ENCODE measurements around the gene SESN2. TPM values are rescaled to one million over a fixed set of nuclear protein-coding genes. Genes with fewer than 3 reads are reported as not detected.

SESN2 gene
- 1 to 10 TPM; 5.7 to 6.4 TPM for total RNA-seq
- polyA plus RNA-seq, result 1 to 10 TPM; 3.5 to 7.6 TPM

- peak within 1 kb of the TSS; percentile 77 to 90 (median 82) for H3K4me3 Mint-ChIP-seq
- Histone ChIP-seq H3K27ac (ENCODE audit: low read depth, low read length) (peak within 1 kb of the TSS; percentile 67), H3K36me3 (ENCODE audit: insufficient read depth, low read length) (no peaks in the 10 kb centered on the region), H3K4me1 (ENCODE audit: insufficient read depth, low read length) (peaks cover 59% of the 10 kb centered on the region), H3K4me3 (ENCODE audit: low read length in 2 of 2) (peak within 1 kb of the TSS; percentile 69 to 82), H3K27me3 (ENCODE audit: insufficient read depth, low read length) (no peaks in the 10 kb centered on the region), H3K9me3 (ENCODE audit: control insufficient read depth in 1 of 2, low read length in 2 of 2) (no peaks in the 10 kb centered on the region)
- no peaks in the 10 kb centered on the region for H3K27me3 Mint-ChIP-seq
- H3K36me3 Mint-ChIP-seq, result no peaks in the 10 kb centered on the region
- intact Hi-C loops (cut with micrococcal nuclease), result loop anchor here (1.0 kb wide), 4 partner anchors 11 to 322 kb away; partner anchors contain the start of gene DNAJC8
- POLR2A ChIA-PET (ENCODE audit: partially characterized antibody), result interaction anchor here (0.5 to 14.4 kb wide), 14 partner anchors 11 to 923 kb away, joined by 3 to 179 read pairs (median 3); partner anchors contain the start of genes ATP5IF1, MED18, PHACTR4 and RNU11
- peaks cover 29 to 58% (median 43%) of the 10 kb centered on the region in 4 donors for H3K4me1 Mint-ChIP-seq
- CTCF ChIA-PET (ENCODE audit: partially characterized antibody), result interaction anchor here (5.0 kb wide), 1 partner anchor 11 kb away, joined by 45 read pairs; no protein-coding TSS in a partner anchor
- no peaks in the 10 kb centered on the region for H3K9me3 Mint-ChIP-seq
- peak; percentile 99 for DNase-seq
- H3K27ac Mint-ChIP-seq, result peak within 1 kb of the TSS; percentile 72 to 88 (median 84)
Measured at GRCh38 chr1:28259252-28259933, at the start of gene SESN2. Gene SESN2, plus strand, starts transcription at chr1:28259518. Its CDS starts 330 bp downstream, at chr1:28259848.

- Histone ChIP-seq H3K36me3 (ENCODE audit: insufficient read depth, low read length) (peaks cover 35% of the 10 kb centered on the region), H3K27me3 (ENCODE audit: insufficient read depth, low read length) (no peaks in the 10 kb centered on the region), H3K4me3 (ENCODE audit: low read length in 2 of 2) (no peak overlapping the region), H3K4me1 (ENCODE audit: insufficient read depth, low read length) (no peaks in the 10 kb centered on the region), H3K27ac (ENCODE audit: low read depth, low read length) (no peak overlapping the region), H3K9me3 (ENCODE audit: control insufficient read depth in 1 of 2, low read length in 2 of 2) (no peaks in the 10 kb centered on the region)
- Mint-ChIP-seq H3K27me3 (no peaks in the 10 kb centered on the region), H3K36me3 (peaks cover 16 to 58% of the 10 kb centered on the region in 2 donors), H3K4me1 (peaks cover 8 to 10% (median 9%) of the 10 kb centered on the region in 4 donors), H3K27ac (peak overlapping the region in 4 of 7 donors; percentile 20 to 52 (median 36)), H3K9me3 (peaks cover 0 to 1% (median 0%) of the 10 kb centered on the region in 8 donors), H3K4me3 (no peak overlapping the region)
- POLR2A ChIA-PET (ENCODE audit: partially characterized antibody), result interaction anchor here (1.3 to 2.0 kb wide), 4 partner anchors 10 to 379 kb away, joined by 3 to 12 read pairs (median 6); partner anchors contain the start of gene PPP1R8
- no peak for DNase-seq
- intact Hi-C loops (cut with micrococcal nuclease), result loop anchor here (1.0 to 2.0 kb wide), 2 partner anchors 118 to 351 kb away; no protein-coding TSS in a partner anchor
- CTCF ChIA-PET (ENCODE audit: partially characterized antibody), result interaction anchor here (0.6 to 6.3 kb wide), 12 partner anchors 8 to 352 kb away, joined by 3 to 90 read pairs (median 4); partner anchors contain the start of gene EYA3
Measured at GRCh38 chr1:28209700-28210099, 49.6 kb upstream of the SESN2 start.

GRCh38 chr1:28213315-28213714 lies 46.0 kb upstream of the SESN2 start:
- no peaks in the 10 kb centered on the region for H3K27me3 ChIP-seq (ENCODE audit: insufficient read depth, low read length)
- H3K36me3 ChIP-seq (ENCODE audit: insufficient read depth, low read length), result peaks cover 24% of the 10 kb centered on the region
- H3K9me3 Mint-ChIP-seq, result peaks cover 0 to under 1% (median 0%) of the 10 kb centered on the region in 8 donors
- peak overlapping the region in 1 of 7 donors; percentile 41 for H3K27ac Mint-ChIP-seq
- peaks cover 7 to 52% of the 10 kb centered on the region in 2 donors for H3K36me3 Mint-ChIP-seq
- H3K4me3 ChIP-seq (ENCODE audit: low read length in 2 of 2), result no peak overlapping the region
- ChIA-PET POLR2A (ENCODE audit: partially characterized antibody) (interaction anchor here (1.0 kb wide), 1 partner anchor 14 kb away, joined by 3 read pairs; no protein-coding TSS in a partner anchor), CTCF (ENCODE audit: partially characterized antibody) (interaction anchor here (1.0 to 3.3 kb wide), 2 partner anchors 21 to 122 kb away, joined by 3 to 20 read pairs; no protein-coding TSS in a partner anchor)
- intact Hi-C loops (cut with micrococcal nuclease), result no loop called here
- H3K4me1 ChIP-seq (ENCODE audit: insufficient read depth, low read length), result no peaks in the 10 kb centered on the region
- no peaks in the 10 kb centered on the region for H3K27me3 Mint-ChIP-seq
- H3K27ac ChIP-seq (ENCODE audit: low read depth, low read length), result no peak overlapping the region
- DNase-seq, result no peak
- H3K4me1 Mint-ChIP-seq, result peaks cover 8 to 11% (median 9%) of the 10 kb centered on the region in 4 donors
- no peaks in the 10 kb centered on the region for H3K9me3 ChIP-seq (ENCODE audit: control insufficient read depth in 1 of 2, low read length in 2 of 2)
- H3K4me3 Mint-ChIP-seq, result no peak overlapping the region

- Mint-ChIP-seq H3K27me3 (no peaks in the 10 kb centered on the region), H3K4me1 (peaks cover 12 to 34% (median 21%) of the 10 kb centered on the region in 4 donors), H3K36me3 (peaks cover 25 to 44% of the 10 kb centered on the region in 2 donors), H3K9me3 (no peaks in the 10 kb centered on the region), H3K27ac (peak overlapping the region in 1 of 7 donors; percentile 23), H3K4me3 (peak overlapping the region in 1 of 8 donors; percentile 31)
- Histone ChIP-seq H3K36me3 (ENCODE audit: insufficient read depth, low read length) (peaks cover 24% of the 10 kb centered on the region), H3K27ac (ENCODE audit: low read depth, low read length) (no peak overlapping the region), H3K4me1 (ENCODE audit: insufficient read depth, low read length) (peaks cover 28% of the 10 kb centered on the region), H3K27me3 (ENCODE audit: insufficient read depth, low read length) (no peaks in the 10 kb centered on the region), H3K4me3 (ENCODE audit: low read length in 2 of 2) (no peak overlapping the region), H3K9me3 (ENCODE audit: control insufficient read depth in 1 of 2, low read length in 2 of 2) (no peaks in the 10 kb centered on the region)
- no peak for DNase-seq
- CTCF ChIA-PET (ENCODE audit: partially characterized antibody), result no interaction called here
- intact Hi-C loops (cut with micrococcal nuclease), result no loop called here
- POLR2A ChIA-PET (ENCODE audit: partially characterized antibody), result interaction anchor here (0.6 kb wide), 1 partner anchor 20 kb away, joined by 3 read pairs; no protein-coding TSS in a partner anchor
Measured at GRCh38 chr1:28229089-28229488, 30.2 kb upstream of the SESN2 start.

- DNase-seq, result no peak
- Mint-ChIP-seq H3K4me3 (peak overlapping the region in 2 of 8 donors; percentile 39 to 47), H3K27ac (peak overlapping the region in 2 of 7 donors; percentile 16 to 81), H3K27me3 (no peaks in the 10 kb centered on the region), H3K9me3 (no peaks in the 10 kb centered on the region), H3K36me3 (peaks cover 23 to 40% of the 10 kb centered on the region in 2 donors), H3K4me1 (peaks cover 12 to 38% (median 21%) of the 10 kb centered on the region in 4 donors)
- ChIA-PET POLR2A (ENCODE audit: partially characterized antibody) (no interaction called here), CTCF (ENCODE audit: partially characterized antibody) (interaction anchor here (1.5 kb wide), 1 partner anchor 21 kb away, joined by 6 read pairs; no protein-coding TSS in a partner anchor)
- no peaks in the 10 kb centered on the region for H3K27me3 ChIP-seq (ENCODE audit: insufficient read depth, low read length)
- H3K27ac ChIP-seq (ENCODE audit: low read depth, low read length), result no peak overlapping the region
- intact Hi-C loops (cut with micrococcal nuclease), result no loop called here
- H3K9me3 ChIP-seq (ENCODE audit: control insufficient read depth in 1 of 2, low read length in 2 of 2), result no peaks in the 10 kb centered on the region
- H3K4me1 ChIP-seq (ENCODE audit: insufficient read depth, low read length), result peaks cover 29% of the 10 kb centered on the region
- peaks cover 23% of the 10 kb centered on the region for H3K36me3 ChIP-seq (ENCODE audit: insufficient read depth, low read length)
- no peak overlapping the region for H3K4me3 ChIP-seq (ENCODE audit: low read length in 2 of 2)
Measured at GRCh38 chr1:28229996-28230395, 29.3 kb upstream of the SESN2 start.

- peaks cover 49% of the 10 kb centered on the region for H3K4me1 ChIP-seq (ENCODE audit: insufficient read depth, low read length)
- Mint-ChIP-seq H3K4me1 (peaks cover 12 to 38% (median 19%) of the 10 kb centered on the region in 4 donors), H3K4me3 (peak within 1 kb of the TSS; percentile 98 to 100 (median 100)), H3K36me3 (peaks cover 11 to 22% of the 10 kb centered on the region in 2 donors), H3K27me3 (no peaks in the 10 kb centered on the region), H3K9me3 (no peaks in the 10 kb centered on the region), H3K27ac (peak within 1 kb of the TSS; percentile 91 to 100 (median 100))
- H3K4me3 ChIP-seq (ENCODE audit: low read length in 2 of 2), result peak within 1 kb of the TSS; percentile 19 to 96
- ChIA-PET CTCF (ENCODE audit: partially characterized antibody) (interaction anchor here (6.6 kb wide), 1 partner anchor 15 kb away, joined by 67 read pairs; no protein-coding TSS in a partner anchor), POLR2A (ENCODE audit: partially characterized antibody) (interaction anchor here (0.7 to 8.5 kb wide), 7 partner anchors 14 to 416 kb away, joined by 3 to 197 read pairs (median 6); partner anchors contain the start of genes MED18, RNU11 and SESN2)
- DNase-seq, result peak; percentile 88 to 95 (median 89)
- H3K27ac ChIP-seq (ENCODE audit: low read depth, low read length), result peak within 1 kb of the TSS; percentile 97
- no peaks in the 10 kb centered on the region for H3K27me3 ChIP-seq (ENCODE audit: insufficient read depth, low read length)
- H3K36me3 ChIP-seq (ENCODE audit: insufficient read depth, low read length), result peaks cover 11% of the 10 kb centered on the region
- H3K9me3 ChIP-seq (ENCODE audit: control insufficient read depth in 1 of 2, low read length in 2 of 2), result no peaks in the 10 kb centered on the region
- intact Hi-C loops (cut with micrococcal nuclease), result loop anchor here (1.0 kb wide), 1 partner anchor 27 kb away; the partner anchor contains the start of gene SESN2
Measured at GRCh38 chr1:28232558-28233263, 26.6 kb upstream of the SESN2 start, which contains the start of gene DNAJC8. Gene DNAJC8, minus strand, starts transcription at chr1:28233029. Its CDS starts 31 bp downstream, at chr1:28232998.
